ENCODE measurements around the gene OSMR.

Gene OSMR

DNA sequence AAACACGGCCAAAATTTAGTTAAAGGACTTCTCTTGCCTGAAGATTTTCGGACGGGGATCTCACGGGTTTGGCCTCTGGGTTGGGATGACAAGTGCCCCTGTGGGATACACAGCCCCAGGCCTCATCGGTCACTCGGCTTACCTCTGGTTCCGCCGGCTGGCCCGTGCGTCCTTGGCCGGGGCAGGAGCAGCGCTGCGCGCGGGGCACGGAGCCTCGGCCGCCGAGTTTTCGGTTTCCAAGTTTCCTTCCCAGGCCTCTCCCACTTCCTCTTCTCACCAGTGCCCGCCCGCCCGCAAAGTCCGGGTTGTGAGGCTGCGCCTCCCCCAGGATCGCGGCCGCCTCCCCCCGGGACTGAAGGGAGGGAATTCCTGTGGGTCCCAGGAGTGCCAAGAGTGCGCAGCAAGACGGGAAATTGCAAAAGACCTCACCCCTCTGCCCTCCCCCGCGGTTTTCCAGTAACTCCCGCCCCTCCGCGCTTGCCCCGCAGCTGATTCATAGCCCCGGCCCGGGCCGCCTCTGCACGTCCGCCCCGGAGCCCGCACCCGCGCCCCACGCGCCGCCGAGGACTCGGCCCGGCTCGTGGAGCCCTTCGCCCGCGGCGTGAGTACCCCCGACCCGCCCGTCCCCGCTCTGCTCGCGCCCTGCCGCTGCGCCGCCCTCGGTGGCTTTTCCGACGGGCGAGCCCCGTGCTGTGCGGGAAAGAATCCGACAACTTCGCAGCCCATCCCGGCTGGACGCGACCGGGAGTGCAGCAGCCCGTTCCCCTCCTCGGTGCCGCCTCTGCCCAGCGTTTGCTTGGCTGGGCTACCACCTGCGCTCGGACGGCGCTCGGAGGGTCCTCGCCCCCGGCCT is at the start of gene OSMR:
TSS of gene OSMR (plus strand) at position 487 of the 853 bp plus-strand sequence. CDS start 23,033 bp downstream, outside the sequence.
- Histone ChIP-seq H3K27ac (ENCODE audit: low read length) (no peak within 1 kb of the TSS), H3K4me3 (ENCODE audit: low read length) (peak within 1 kb of the TSS; percentile 74), H3K9ac (ENCODE audit: low read depth, low read length) (peak within 1 kb of the TSS; percentile 58; the same call in 1 of the 2 replicates)

DNA sequence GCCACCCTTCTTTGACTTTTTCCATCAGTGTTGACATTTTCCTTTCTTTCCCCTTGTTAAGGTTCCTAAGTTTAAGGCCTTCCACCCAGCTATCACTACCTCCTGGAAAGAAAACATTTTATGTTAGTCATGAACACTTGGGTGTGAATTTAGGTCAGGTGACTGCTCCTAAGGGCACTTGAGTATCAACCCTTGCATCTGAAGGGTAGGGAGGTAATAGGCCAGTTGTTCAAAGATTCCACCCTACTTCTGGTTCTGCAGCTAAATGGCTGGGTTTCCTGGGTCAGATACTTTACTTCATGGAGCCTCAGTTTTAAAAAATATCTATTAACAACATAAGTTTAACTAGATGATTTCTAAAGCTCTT is 49.1 kb upstream of the OSMR start:
- H3K27ac ChIP-seq (ENCODE audit: low read length): no peak overlapping the region
- no peak overlapping the region for H3K4me3 ChIP-seq (ENCODE audit: low read length)
- no peaks in the 10 kb centered on the region for H3K36me3 ChIP-seq (ENCODE audit: insufficient read depth, low read depth, low read length)
- H3K9me3 ChIP-seq (ENCODE audit: insufficient read depth, low read depth, low read length): no peaks in the 10 kb centered on the region
- H3K9ac ChIP-seq (ENCODE audit: low read depth, low read length): no peak overlapping the region
- no peaks in the 10 kb centered on the region for H3K4me1 ChIP-seq (ENCODE audit: insufficient read depth, low read length)
- no peaks in the 10 kb centered on the region for H3K27me3 ChIP-seq (ENCODE audit: insufficient read depth, low read length)

More for the DNA sequence above, at the start of gene OSMR:
- Histone ChIP-seq H3K9me3 (ENCODE audit: insufficient read depth, low read depth, low read length) (no peaks in the 10 kb centered on the region), H3K4me1 (ENCODE audit: insufficient read depth, low read length) (no peaks in the 10 kb centered on the region), H3K36me3 (ENCODE audit: insufficient read depth, low read depth, low read length) (no peaks in the 10 kb centered on the region), H3K27me3 (ENCODE audit: insufficient read depth, low read length) (peaks cover 45% of the 10 kb centered on the region)

- no peaks in the 10 kb centered on the region for H3K27me3 ChIP-seq (ENCODE audit: insufficient read depth, low read length)
- no peaks in the 10 kb centered on the region for H3K4me1 ChIP-seq (ENCODE audit: insufficient read depth, low read length)
- no peaks in the 10 kb centered on the region for H3K9me3 ChIP-seq (ENCODE audit: insufficient read depth, low read depth, low read length)
- no peaks in the 10 kb centered on the region for H3K36me3 ChIP-seq (ENCODE audit: insufficient read depth, low read depth, low read length)
- no peak overlapping the region for H3K4me3 ChIP-seq (ENCODE audit: low read length)
- H3K27ac ChIP-seq (ENCODE audit: low read length): no peak overlapping the region
- no peak overlapping the region for H3K9ac ChIP-seq (ENCODE audit: low read depth, low read length)
Measured at GRCh38 chr5:38797838-38798237, 48.0 kb upstream of the OSMR start.

- H3K36me3 ChIP-seq (ENCODE audit: insufficient read depth, low read depth, low read length): no peaks in the 10 kb centered on the region
- H3K4me1 ChIP-seq (ENCODE audit: insufficient read depth, low read length): no peaks in the 10 kb centered on the region
- no peaks in the 10 kb centered on the region for H3K9me3 ChIP-seq (ENCODE audit: insufficient read depth, low read depth, low read length)
- H3K4me3 ChIP-seq (ENCODE audit: low read length): no peak overlapping the region
- H3K27me3 ChIP-seq (ENCODE audit: insufficient read depth, low read length): no peaks in the 10 kb centered on the region
- no peak overlapping the region for H3K27ac ChIP-seq (ENCODE audit: low read length)
- no peak overlapping the region for H3K9ac ChIP-seq (ENCODE audit: low read depth, low read length)
Measured at GRCh38 chr5:38799556-38800377, 46.0 kb upstream of the OSMR start.

- Histone ChIP-seq H3K36me3 (ENCODE audit: insufficient read depth, low read depth, low read length) (no peaks in the 10 kb centered on the region), H3K4me1 (ENCODE audit: insufficient read depth, low read length) (no peaks in the 10 kb centered on the region), H3K9me3 (ENCODE audit: insufficient read depth, low read depth, low read length) (no peaks in the 10 kb centered on the region), H3K27ac (ENCODE audit: low read length) (no peak overlapping the region), H3K4me3 (ENCODE audit: low read length) (no peak overlapping the region), H3K9ac (ENCODE audit: low read depth, low read length) (no peak overlapping the region), H3K27me3 (ENCODE audit: insufficient read depth, low read length) (no peaks in the 10 kb centered on the region)
Measured at GRCh38 chr5:38800515-38800914, 45.3 kb upstream of the OSMR start.

- no peaks in the 10 kb centered on the region for H3K4me1 ChIP-seq (ENCODE audit: insufficient read depth, low read length)
- no peaks in the 10 kb centered on the region for H3K27me3 ChIP-seq (ENCODE audit: insufficient read depth, low read length)
- no peaks in the 10 kb centered on the region for H3K9me3 ChIP-seq (ENCODE audit: insufficient read depth, low read depth, low read length)
- H3K27ac ChIP-seq (ENCODE audit: low read length): no peak overlapping the region
- no peaks in the 10 kb centered on the region for H3K36me3 ChIP-seq (ENCODE audit: insufficient read depth, low read depth, low read length)
- no peak overlapping the region for H3K4me3 ChIP-seq (ENCODE audit: low read length)
- H3K9ac ChIP-seq (ENCODE audit: low read depth, low read length): no peak overlapping the region
Measured at GRCh38 chr5:38802125-38802524, 43.7 kb upstream of the OSMR start.

- no peak overlapping the region for H3K4me3 ChIP-seq (ENCODE audit: low read length)
- H3K36me3 ChIP-seq (ENCODE audit: insufficient read depth, low read depth, low read length): no peaks in the 10 kb centered on the region
- no peaks in the 10 kb centered on the region for H3K4me1 ChIP-seq (ENCODE audit: insufficient read depth, low read length)
- H3K9me3 ChIP-seq (ENCODE audit: insufficient read depth, low read depth, low read length): no peaks in the 10 kb centered on the region
- H3K27me3 ChIP-seq (ENCODE audit: insufficient read depth, low read length): no peaks in the 10 kb centered on the region
- no peak overlapping the region for H3K27ac ChIP-seq (ENCODE audit: low read length)
- H3K9ac ChIP-seq (ENCODE audit: low read depth, low read length): no peak overlapping the region
Measured at GRCh38 chr5:38803246-38803645, 42.6 kb upstream of the OSMR start.

DNA sequence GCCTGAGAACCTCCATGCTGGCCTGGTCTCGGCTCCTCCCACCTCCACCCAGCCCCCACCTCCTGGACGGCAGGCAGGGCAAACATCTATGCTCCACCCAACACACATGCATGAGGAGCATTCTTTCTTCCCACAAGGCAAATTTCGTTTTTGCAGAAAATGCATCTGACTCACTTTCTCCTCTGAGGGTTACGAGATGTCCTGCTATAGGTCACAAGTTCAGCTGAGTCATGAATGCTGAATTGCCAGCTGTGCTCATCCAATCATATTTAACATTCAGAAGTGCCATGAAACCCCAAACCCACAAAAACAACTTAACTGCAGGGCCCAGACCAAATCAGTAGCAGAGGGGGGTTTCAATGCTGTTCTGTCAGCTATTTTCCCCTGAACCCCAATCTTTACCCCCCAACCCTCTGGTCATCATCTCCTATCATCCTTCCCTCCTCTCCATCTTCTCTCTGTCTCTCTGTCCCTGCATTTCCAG is 39.0 kb upstream of the OSMR start:
- Histone ChIP-seq H3K9ac (ENCODE audit: low read depth, low read length) (no peak overlapping the region), H3K27me3 (ENCODE audit: insufficient read depth, low read length) (peaks cover 10% of the 10 kb centered on the region), H3K4me3 (ENCODE audit: low read length) (no peak overlapping the region), H3K36me3 (ENCODE audit: insufficient read depth, low read depth, low read length) (no peaks in the 10 kb centered on the region), H3K4me1 (ENCODE audit: insufficient read depth, low read length) (no peaks in the 10 kb centered on the region; the same call in 1 of the 2 replicates), H3K27ac (ENCODE audit: low read length) (no peak overlapping the region), H3K9me3 (ENCODE audit: insufficient read depth, low read depth, low read length) (no peaks in the 10 kb centered on the region)

GRCh38 chr5:38807570-38808483 is 38.0 kb upstream of the OSMR start:
- H3K36me3 ChIP-seq (ENCODE audit: insufficient read depth, low read depth, low read length): no peaks in the 10 kb centered on the region
- peaks cover 10% of the 10 kb centered on the region for H3K27me3 ChIP-seq (ENCODE audit: insufficient read depth, low read length)
- H3K9ac ChIP-seq (ENCODE audit: low read depth, low read length): no peak overlapping the region
- no peaks in the 10 kb centered on the region; the same call in 1 of the 2 replicates for H3K4me1 ChIP-seq (ENCODE audit: insufficient read depth, low read length)
- H3K27ac ChIP-seq (ENCODE audit: low read length): no peak overlapping the region
- no peaks in the 10 kb centered on the region for H3K9me3 ChIP-seq (ENCODE audit: insufficient read depth, low read depth, low read length)
- H3K4me3 ChIP-seq (ENCODE audit: low read length): no peak overlapping the region

- Histone ChIP-seq H3K27ac (ENCODE audit: low read length) (no peak overlapping the region), H3K4me1 (ENCODE audit: insufficient read depth, low read length) (no peaks in the 10 kb centered on the region; the same call in 1 of the 2 replicates), H3K9ac (ENCODE audit: low read depth, low read length) (no peak overlapping the region), H3K9me3 (ENCODE audit: insufficient read depth, low read depth, low read length) (no peaks in the 10 kb centered on the region), H3K4me3 (ENCODE audit: low read length) (no peak overlapping the region), H3K36me3 (ENCODE audit: insufficient read depth, low read depth, low read length) (no peaks in the 10 kb centered on the region), H3K27me3 (ENCODE audit: insufficient read depth, low read length) (peaks cover 10% of the 10 kb centered on the region)
Measured at GRCh38 chr5:38808666-38809343, 37.0 kb upstream of the OSMR start.
